H1 (cell line): ENCODE results near the gene GPR12. TPM values are rescaled to one million over a fixed set of nuclear protein-coding genes. Genes with fewer than 3 reads are reported as not detected.

Experiments
- CTCF ChIA-PET: fragments of 300-600 bp; sonication (Branson Sonifier 250); formaldehyde crosslinking; loops from one replicate; lab custom pipeline; 2021; ENCODE audit not compliant: partially characterized antibody; lab: Charles Lee
- POLR2A ChIA-PET: fragments of 300-600 bp; sonication (Branson Sonifier 250); formaldehyde crosslinking; loops from one replicate; lab custom pipeline; 2021; ENCODE audit warnings: inconsistent platforms; ENCODE audit not compliant: partially characterized antibody; lab: Charles Lee
- DNase-seq, 2 experiments: peaks; one replicate each; pipeline versions ENCODE4 v3.0.0 to v3.0.0-alpha.2; 2010 to 2022; ENCODE audit warnings: low spot score in 2 of 2, low read depth in 1 of 2, mixed read lengths in 1 of 2
- FAIRE-seq: peaks from 2 replicates; lab custom pipeline; 2011; peaks lifted over from hg19 to GRCh38; lab: Jason Lieb, UNC
- H2AFZ ChIP-seq: 2 replicates; pipeline ENCODE4 v1.8.1; 2012; ENCODE audit warnings: low read length, inconsistent platforms
- H2AK5ac ChIP-seq: 2 replicates; pipeline ENCODE4 v1.6.1; 2013; ENCODE audit warnings: low read depth, low read length
- H2BK120ac ChIP-seq: replicated peaks from 2 replicates; pipeline ENCODE3; 2013; ENCODE audit warnings: low read depth, low read length, inconsistent platforms
- H2BK12ac ChIP-seq: 2 replicates; pipeline ENCODE4 v1.6.1; 2013; ENCODE audit warnings: low read depth, low read length
- H2BK15ac ChIP-seq: 2 replicates; pipeline ENCODE4 v1.6.1; 2013; ENCODE audit warnings: low read length
- H2BK20ac ChIP-seq: 2 replicates; pipeline ENCODE4 v1.6.1; 2013; ENCODE audit warnings: low read length
- H2BK5ac ChIP-seq: 2 replicates; pipeline ENCODE4 v1.6.1; 2013; ENCODE audit warnings: low read depth, low read length
- H3K14ac ChIP-seq: 2 replicates; pipeline ENCODE4 v1.6.1; 2013; ENCODE audit warnings: inconsistent platforms; ENCODE audit not compliant: insufficient read length
- H3K18ac ChIP-seq: 2 replicates; pipeline ENCODE4 v1.6.1; 2013; ENCODE audit warnings: low read length; ENCODE audit errors: extremely low read depth
- H3K23ac ChIP-seq: 2 replicates; pipeline ENCODE4 v1.6.1; 2013; ENCODE audit warnings: inconsistent platforms; ENCODE audit not compliant: insufficient read length
- H3K23me2 ChIP-seq: 2 replicates; pipeline ENCODE4 v1.6.1; 2013; ENCODE audit warnings: low read depth, low read length
- H3K27ac ChIP-seq: 2 replicates; pipeline ENCODE4 v1.6.1; 2011; ENCODE audit warnings: low read depth, low read length, inconsistent platforms
- H3K27me3 ChIP-seq, 4 experiments: replicated peaks in 1 of 4; 1 replicate in 1 of 4; 2 replicates in 3 of 4; pipeline versions ENCODE4 v1.6.1 to v1.8.1; 2011 to 2013; ENCODE audit warnings: low read length in 3 of 4, mild to moderate bottlenecking in 3 of 4, inconsistent platforms in 2 of 4, mixed read lengths in 2 of 4, moderate library complexity in 1 of 4; ENCODE audit not compliant: control insufficient read depth in 3 of 4, insufficient read depth in 3 of 4; ENCODE audit errors: extremely low read depth in 1 of 4
- H3K36me3 ChIP-seq, 4 experiments: 2 replicates each; pipeline versions ENCODE4 v1.6.1 to v1.8.1; 2011 to 2013; ENCODE audit warnings: mild to moderate bottlenecking in 4 of 4, low read length in 3 of 4, moderate library complexity in 2 of 4, control low read depth in 1 of 4, inconsistent platforms in 1 of 4; ENCODE audit not compliant: insufficient read depth in 4 of 4, control insufficient read depth in 2 of 4
- H3K4ac ChIP-seq: replicated peaks from 2 replicates; pipeline ENCODE3; 2013; ENCODE audit warnings: low read length, low read depth, mixed read lengths, inconsistent platforms; ENCODE audit not compliant: insufficient read length
- H3K4me1 ChIP-seq, 4 experiments: replicated peaks in 1 of 4; 1 replicate in 1 of 4; 2 replicates in 3 of 4; pipeline versions ENCODE4 v1.6.1 to v1.8.1; 2011 to 2013; ENCODE audit warnings: low read length in 3 of 4, inconsistent platforms in 2 of 4, mixed read lengths in 1 of 4; ENCODE audit not compliant: insufficient read depth in 4 of 4, control insufficient read depth in 3 of 4
- H3K4me2 ChIP-seq, 2 experiments: 2 replicates each; pipeline versions ENCODE4 v1.6.1 to v1.8.1; 2011 to 2013; ENCODE audit warnings: low read depth in 2 of 2, low read length in 2 of 2, control low read depth in 1 of 2, inconsistent platforms in 1 of 2, mild to moderate bottlenecking in 1 of 2; ENCODE audit not compliant: insufficient read depth in 1 of 2
- H3K4me3 ChIP-seq, 4 experiments: fragments of 200-600, 300-600 bp in 1 of 4; sonication (generic), shearing (Covaris generic), sonication (Bioruptor Twin) in 1 of 4; 2 replicates each; pipeline versions ENCODE4 v1.5.1 to v1.8.1; 2011 to 2016; ENCODE audit warnings: low read length in 4 of 4, low read depth in 3 of 4, control low read depth in 2 of 4, inconsistent platforms in 2 of 4, mild to moderate bottlenecking in 2 of 4, mixed read lengths in 1 of 4, moderate library complexity in 1 of 4; ENCODE audit not compliant: insufficient read depth in 2 of 4; ENCODE audit errors: extremely low read depth in 1 of 4
- H3K56ac ChIP-seq: replicated peaks from 2 replicates; pipeline ENCODE3; 2013; ENCODE audit warnings: low read depth, mild to moderate bottlenecking, mixed read lengths, low read length, inconsistent platforms; ENCODE audit not compliant: insufficient read length
- H3K79me1 ChIP-seq: 2 replicates; pipeline ENCODE4 v1.6.1; 2013; ENCODE audit warnings: low read depth, low read length, control low read depth
- H3K79me2 ChIP-seq, 2 experiments: 2 replicates each; pipeline versions ENCODE4 v1.6.1 to v1.8.1; 2012 to 2013; ENCODE audit warnings: low read length in 2 of 2, mild to moderate bottlenecking in 2 of 2, inconsistent platforms in 1 of 2; ENCODE audit not compliant: insufficient read depth in 2 of 2, control insufficient read depth in 1 of 2
- H3K9ac ChIP-seq, 4 experiments: replicated peaks in 1 of 4; 1 replicate in 1 of 4; 2 replicates in 3 of 4; pipeline versions ENCODE4 v1.6.1 to v1.8.1; 2011 to 2013; ENCODE audit warnings: low read depth in 3 of 4, low read length in 3 of 4, control low read depth in 2 of 4, mild to moderate bottlenecking in 2 of 4, moderate library complexity in 2 of 4, inconsistent platforms in 1 of 4; ENCODE audit errors: extremely low read depth in 1 of 4
- H3K9me3 ChIP-seq, 2 experiments: 2 replicates each; pipeline versions ENCODE4 v1.6.1 to v1.8.1; 2012 to 2013; ENCODE audit warnings: mild to moderate bottlenecking in 2 of 2, moderate library complexity in 2 of 2, control low read depth in 1 of 2, inconsistent platforms in 1 of 2, low read depth in 1 of 2, low read length in 1 of 2, mixed read lengths in 1 of 2; ENCODE audit not compliant: insufficient read depth in 2 of 2
- H4K20me1 ChIP-seq, 2 experiments: replicated peaks in 1 of 2; 2 replicates each; pipeline versions ENCODE3 to v1.8.1; 2011 to 2013; ENCODE audit warnings: inconsistent platforms in 2 of 2, low read length in 2 of 2, mild to moderate bottlenecking in 1 of 2; ENCODE audit not compliant: insufficient read depth in 2 of 2, control insufficient read depth in 1 of 2
- H4K5ac ChIP-seq: 2 replicates; pipeline ENCODE4 v1.6.1; 2013; ENCODE audit warnings: low read length, low read depth, mixed read lengths, inconsistent platforms; ENCODE audit not compliant: insufficient read length
- H4K8ac ChIP-seq: 2 replicates; pipeline ENCODE4 v1.8.0; 2013; ENCODE audit warnings: mild to moderate bottlenecking, moderate library complexity, low read length, inconsistent platforms; ENCODE audit not compliant: insufficient read depth; ENCODE audit errors: extremely low read depth
- H4K91ac ChIP-seq: replicated peaks from 2 replicates; pipeline ENCODE3; 2013; ENCODE audit warnings: low read length, mixed read lengths, inconsistent platforms; ENCODE audit not compliant: insufficient read length
- BACH1 ChIP-seq: IDR thresholded peaks from 2 replicates; pipeline ENCODE4 v1.6.1; 2012; ENCODE audit warnings: low read length, improper control_type of control experiment
- CEBPB ChIP-seq: IDR thresholded peaks from 2 replicates; pipeline ENCODE4 v1.6.1; 2012; ENCODE audit warnings: low read depth, low read length
- CHD2 ChIP-seq: IDR thresholded peaks from 2 replicates; pipeline ENCODE4 v1.6.1; 2012; ENCODE audit warnings: low read length, improper control_type of control experiment
- CTBP2 ChIP-seq: IDR thresholded peaks from 2 replicates; pipeline ENCODE4 v1.7.0; 2011; ENCODE audit warnings: borderline replicate concordance, mild to moderate bottlenecking, moderate library complexity, mixed read lengths, low read length; ENCODE audit not compliant: insufficient read depth, insufficient read length
- FOSL1 ChIP-seq: IDR thresholded peaks from 2 replicates; pipeline ENCODE4 v1.6.1; 2011; ENCODE audit warnings: mild to moderate bottlenecking, low read depth, low read length, moderate library complexity; ENCODE audit not compliant: insufficient read depth
- KDM4A ChIP-seq: IDR thresholded peaks from one replicate; pipeline ENCODE4 v1.7.1; 2012; ENCODE audit warnings: low read depth, mild to moderate bottlenecking, moderate library complexity, low read length, inconsistent platforms; ENCODE audit not compliant: severe bottlenecking
- SIX5 ChIP-seq: IDR thresholded peaks from 2 replicates; pipeline ENCODE4 v1.6.1; 2011; ENCODE audit warnings: mild to moderate bottlenecking, low read depth, low read length
- TBP ChIP-seq: IDR thresholded peaks from 2 replicates; pipeline ENCODE4 v1.6.1; 2011; ENCODE audit warnings: low read depth, low read length, improper control_type of control experiment
- WGBS, 2 experiments: shearing (Covaris generic) in 1 of 2; methylation state at CpG; one replicate each; pipeline versions ENCODE4 v1.1.6 to v1.1.7; 2013 to 2015; ENCODE audit warnings: low lambda C conversion rate in 2 of 2, mixed read lengths in 2 of 2, inconsistent platforms in 1 of 2, low coverage in 1 of 2, missing lambda C conversion rate in 1 of 2; ENCODE audit not compliant: insufficient replicate concordance in 2 of 2, insufficient coverage in 1 of 2, insufficient read length in 1 of 2; ENCODE audit errors: extremely low coverage in 1 of 2, missing lambda C conversion rate in 1 of 2; 5-methylcytosine and 5-hydroxymethylcytosine counted together
- polyA plus RNA-seq, 7 experiments: library from polyadenylated mRNA; depleted of rRNA in 3 of 7; stranded (reverse) in 5 of 7; unstranded in 2 of 7; fragments of >200 nt in 5 of 7; fragments of 200-250 nt in 2 of 7; gene quantifications; 1 replicate in 5 of 7; 2 replicates in 1 of 7; 4 replicates in 1 of 7; pipeline versions ENCODE4 v1.2.1 to v1.2.3, GENCODE V29; 2011 to 2013; ENCODE audit warnings: missing spikeins in 2 of 7, mixed read lengths in 2 of 7
- total RNA-seq: library from RNA; stranded (reverse); fragmentation: NEBNext Ultra II Directional; extraction: Animal tissue kit (Norgen Biotek cat#: 25700); gene quantifications from 2 replicates; pipeline ENCODE4 v1.2.1, GENCODE V29; 2021
- TF ChIP-seq, protein P1 (sequence below), 3 experiments: IDR thresholded peaks; 1 replicate in 2 of 3; 2 replicates in 1 of 3; pipeline versions ENCODE4 v1.5.1 to v1.6.1; 2011; ENCODE audit warnings: low read length in 3 of 3, mild to moderate bottlenecking in 3 of 3, inconsistent platforms in 2 of 3, low read depth in 1 of 3, moderate library complexity in 1 of 3; ENCODE audit not compliant: insufficient read depth in 1 of 3; ENCODE audit errors: control extremely low read depth in 1 of 3

GPR12 gene
- total and polyA plus RNA-seq, 2 of the 8 experiments (the other 6 are each of a cell fraction or from before 2014, with no cell fraction given), result 0.15 to 0.27 TPM

DNA sequence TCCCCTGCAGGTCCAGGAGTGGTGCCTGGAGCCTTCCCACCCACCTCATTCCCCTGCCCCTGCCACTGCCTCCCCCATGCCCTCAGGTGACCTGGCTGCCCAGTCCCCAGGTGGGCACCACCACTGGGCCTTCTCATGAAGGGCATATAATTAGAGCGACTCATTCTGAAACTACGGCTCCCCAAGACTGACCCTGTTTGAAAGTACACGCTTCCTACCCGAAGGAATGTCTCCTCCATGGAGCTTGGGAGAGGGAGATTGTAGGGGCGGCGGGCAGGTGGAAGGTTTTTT, 52.6 kb downstream of the GPR12 start:
- Histone ChIP-seq H4K5ac (no peak overlapping the region), H3K4me3 (no peak overlapping the region), H3K9ac (no peak overlapping the region), H3K4me1 (peaks cover 1 to 10% (median 4%) of the 10 kb centered on the region in 4 experiments; a peak in 5 of 7 replicates), H4K91ac (no peak overlapping the region), H3K79me1 (no peaks in the 10 kb centered on the region), H3K23me2 (no peaks in the 10 kb centered on the region), H4K8ac (peak overlapping the region; percentile 18; the same call in 1 of the 2 replicates), H4K20me1 (no peaks in the 10 kb centered on the region), H2BK15ac (no peak overlapping the region), H3K23ac (no peak overlapping the region), H3K27me3 (no peaks in the 10 kb centered on the region), H3K9me3 (peaks cover 4 to 7% of the 10 kb centered on the region in 2 experiments; a peak in 2 of 4 replicates), H2AFZ (no peak overlapping the region), H3K14ac (no peak overlapping the region), H2BK120ac (no peak overlapping the region), H3K4me2 (no peak overlapping the region), H2BK12ac (no peak overlapping the region), H3K18ac (no peak overlapping the region), H3K79me2 (no peaks in the 10 kb centered on the region), H3K27ac (no peak overlapping the region), H3K56ac (no peak overlapping the region), H2BK20ac (no peak overlapping the region), H3K4ac (no peak overlapping the region), H2BK5ac (no peak overlapping the region), H2AK5ac (no peak overlapping the region), H3K36me3 (no peaks in the 10 kb centered on the region)
- TF ChIP-seq CEBPB (no peak), TBP (no peak), BACH1 (no peak), FOSL1 (no peak), CTBP2 (no peak), KDM4A (no peak), SIX5 (no peak), CHD2 (no peak)
- TF ChIP-seq, protein P1, sequence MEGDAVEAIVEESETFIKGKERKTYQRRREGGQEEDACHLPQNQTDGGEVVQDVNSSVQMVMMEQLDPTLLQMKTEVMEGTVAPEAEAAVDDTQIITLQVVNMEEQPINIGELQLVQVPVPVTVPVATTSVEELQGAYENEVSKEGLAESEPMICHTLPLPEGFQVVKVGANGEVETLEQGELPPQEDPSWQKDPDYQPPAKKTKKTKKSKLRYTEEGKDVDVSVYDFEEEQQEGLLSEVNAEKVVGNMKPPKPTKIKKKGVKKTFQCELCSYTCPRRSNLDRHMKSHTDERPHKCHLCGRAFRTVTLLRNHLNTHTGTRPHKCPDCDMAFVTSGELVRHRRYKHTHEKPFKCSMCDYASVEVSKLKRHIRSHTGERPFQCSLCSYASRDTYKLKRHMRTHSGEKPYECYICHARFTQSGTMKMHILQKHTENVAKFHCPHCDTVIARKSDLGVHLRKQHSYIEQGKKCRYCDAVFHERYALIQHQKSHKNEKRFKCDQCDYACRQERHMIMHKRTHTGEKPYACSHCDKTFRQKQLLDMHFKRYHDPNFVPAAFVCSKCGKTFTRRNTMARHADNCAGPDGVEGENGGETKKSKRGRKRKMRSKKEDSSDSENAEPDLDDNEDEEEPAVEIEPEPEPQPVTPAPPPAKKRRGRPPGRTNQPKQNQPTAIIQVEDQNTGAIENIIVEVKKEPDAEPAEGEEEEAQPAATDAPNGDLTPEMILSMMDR (IDR thresholded peaks at IDR 0.05; ENCODE audit: control extremely low read depth in 1 of 3, insufficient read depth in 1 of 3, low read depth in 1 of 3, low read length in 3 of 3), result no peak
- FAIRE-seq (no peak), DNase-seq (no peak)
- WGBS, 2 experiments, result 93% methylated on average over 6 of the region's 6 CpGs; no CpG with 5 or more reads in 1 of the 2 experiments
- POLR2A ChIA-PET, result no interaction called here
- CTCF ChIA-PET, result interaction anchor here (0.6 to 11.9 kb wide), 22 partner anchors 9 to 532 kb away, joined by 3 to 131 read pairs (median 3); no protein-coding TSS in a partner anchor
